Astrocyte (in vitro differentiated cells and primary cell): ENCODE results near the gene PIK3C2G. TPM values are rescaled to one million over a fixed set of nuclear protein-coding genes. Genes with fewer than 3 reads are reported as not detected.

Experiments used
- DNase-seq: peaks from one replicate; pipeline ENCODE4 v3.0.0-alpha.2; 2010; ENCODE audit warnings: low read depth
- FAIRE-seq: peaks from 2 replicates; lab custom pipeline; 2011; peaks lifted over from hg19 to GRCh38; lab: Jason Lieb, UNC
- H2AFZ ChIP-seq: 2 replicates; pipeline ENCODE4 v1.6.0; 2012; ENCODE audit warnings: low read depth, low read length, inconsistent platforms
- H3K27ac ChIP-seq: 2 replicates; pipeline ENCODE4 v1.5.1; 2011; ENCODE audit warnings: low read depth, low read length, inconsistent platforms
- H3K27me3 ChIP-seq: 2 replicates; pipeline ENCODE4 v1.6.0; 2011; ENCODE audit warnings: low read length, inconsistent platforms; ENCODE audit not compliant: insufficient read depth
- H3K36me3 ChIP-seq: 2 replicates; pipeline ENCODE4 v1.5.1; 2011; ENCODE audit warnings: low read length, inconsistent platforms; ENCODE audit not compliant: insufficient read depth
- H3K4me1 ChIP-seq: 2 replicates; pipeline ENCODE4 v1.5.1; 2011; ENCODE audit warnings: low read length, inconsistent platforms; ENCODE audit not compliant: insufficient read depth
- H3K4me2 ChIP-seq: 2 replicates; pipeline ENCODE4 v1.6.0; 2012; ENCODE audit warnings: low read length, inconsistent platforms
- H3K4me3 ChIP-seq: 2 replicates; pipeline ENCODE4 v1.5.1; 2011; ENCODE audit warnings: low read depth, mild to moderate bottlenecking, low read length, inconsistent platforms; ENCODE audit not compliant: insufficient read depth
- H3K79me2 ChIP-seq: 2 replicates; pipeline ENCODE4 v1.6.0; 2012; ENCODE audit warnings: mild to moderate bottlenecking, low read length, inconsistent platforms; ENCODE audit not compliant: insufficient read depth
- H3K9ac ChIP-seq: 2 replicates; pipeline ENCODE4 v1.6.0; 2012; ENCODE audit warnings: mild to moderate bottlenecking, low read length, inconsistent platforms
- H3K9me3 ChIP-seq: 2 replicates; pipeline ENCODE4 v1.5.1; 2012; ENCODE audit warnings: low read depth, mild to moderate bottlenecking, low read length, inconsistent platforms; ENCODE audit not compliant: insufficient read depth
- H4K20me1 ChIP-seq: 2 replicates; pipeline ENCODE4 v1.6.0; 2012; ENCODE audit warnings: low read length, inconsistent platforms; ENCODE audit not compliant: insufficient read depth
- H3K27ac Mint-ChIP-seq: one replicate; pipeline ENCODE4 v1.8.0; 2021; ENCODE audit warnings: mild to moderate bottlenecking, mixed read lengths; ENCODE audit not compliant: unreplicated experiment
- H3K27me3 Mint-ChIP-seq: one replicate; pipeline ENCODE4 v1.8.0; 2021; ENCODE audit warnings: low read depth, mixed read lengths; ENCODE audit not compliant: unreplicated experiment
- H3K36me3 Mint-ChIP-seq: one replicate; pipeline ENCODE4 v1.8.0; 2021; ENCODE audit warnings: low read depth, mixed read lengths; ENCODE audit not compliant: unreplicated experiment
- H3K4me1 Mint-ChIP-seq: one replicate; pipeline ENCODE4 v1.8.0; 2021; ENCODE audit warnings: low read depth, mixed read lengths; ENCODE audit not compliant: unreplicated experiment
- H3K4me3 Mint-ChIP-seq: one replicate; pipeline ENCODE4 v1.8.0; 2021; ENCODE audit warnings: mild to moderate bottlenecking, moderate library complexity, mixed read lengths; ENCODE audit not compliant: unreplicated experiment
- H3K9me3 Mint-ChIP-seq: one replicate; pipeline ENCODE4 v1.8.0; 2021; ENCODE audit warnings: mild to moderate bottlenecking, mixed read lengths; ENCODE audit not compliant: unreplicated experiment
- CTCF ChIP-seq: IDR thresholded peaks from 2 replicates; pipeline ENCODE4 v1.5.1; 2011; ENCODE audit warnings: low read depth, mild to moderate bottlenecking, inconsistent platforms, low read length, moderate library complexity; ENCODE audit not compliant: insufficient read depth
- EZH2 ChIP-seq: IDR thresholded peaks from 2 replicates; pipeline ENCODE4 v1.6.1; 2012; ENCODE audit warnings: mild to moderate bottlenecking, low read length, inconsistent platforms; ENCODE audit not compliant: insufficient read depth
- total RNA-seq: library from RNA; stranded (reverse); gene quantifications from 2 replicates; pipeline ENCODE4 v1.2.1, GENCODE V29; 2021

Gene PIK3C2G
- total RNA-seq, 1 donor from 2014 or later = 0.05 TPM

- TF ChIP-seq CTCF (no peak), EZH2 (no peak)
- Mint-ChIP-seq H3K36me3 (no peaks in the 10 kb centered on the region), H3K4me3 (no peak overlapping the region), H3K4me1 (peaks cover 11% of the 10 kb centered on the region), H3K27ac (no peak overlapping the region), H3K9me3 (no peaks in the 10 kb centered on the region), H3K27me3 (no peaks in the 10 kb centered on the region)
- Histone ChIP-seq H4K20me1 (no peaks in the 10 kb centered on the region), H2AFZ (no peak overlapping the region), H3K4me2 (no peak overlapping the region), H3K36me3 (no peaks in the 10 kb centered on the region), H3K4me3 (no peak overlapping the region), H3K79me2 (no peaks in the 10 kb centered on the region), H3K27me3 (no peaks in the 10 kb centered on the region), H3K9me3 (no peaks in the 10 kb centered on the region), H3K9ac (no peak overlapping the region), H3K4me1 (no peaks in the 10 kb centered on the region), H3K27ac (no peak overlapping the region)
- no peak for FAIRE-seq
- DNase-seq = no peak
Observed at GRCh38 chr12:18427520-18427919, 166.2 kb downstream of the PIK3C2G start.

DNA sequence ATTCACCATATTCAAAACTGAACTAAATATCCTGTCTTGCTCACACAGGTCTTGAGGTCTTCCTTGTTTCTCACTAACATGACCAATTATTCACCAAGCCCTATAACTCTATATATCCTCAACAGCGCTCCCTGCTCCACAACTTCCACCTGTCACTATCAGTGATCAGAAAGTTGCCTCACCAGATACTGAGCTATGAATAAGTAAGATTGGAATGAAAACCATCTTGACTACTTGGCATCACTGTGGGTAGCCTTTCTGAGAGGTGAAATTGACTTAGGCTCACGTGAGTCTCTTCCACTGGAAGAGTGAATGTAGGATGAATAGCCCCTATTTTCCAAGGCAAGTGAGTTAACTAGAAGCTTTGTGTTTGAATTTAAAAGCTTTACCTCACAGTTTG is 167.1 kb downstream of the PIK3C2G start:
- no peaks in the 10 kb centered on the region for H3K79me2 ChIP-seq
- H3K27ac ChIP-seq = no peak overlapping the region
- no peaks in the 10 kb centered on the region for H4K20me1 ChIP-seq
- no peak overlapping the region for H3K4me2 ChIP-seq
- Mint-ChIP-seq H3K9me3 (no peaks in the 10 kb centered on the region), H3K4me1 (peaks cover 7% of the 10 kb centered on the region), H3K4me3 (no peak overlapping the region), H3K36me3 (no peaks in the 10 kb centered on the region), H3K27me3 (no peaks in the 10 kb centered on the region), H3K27ac (no peak overlapping the region)
- peak; percentile 11 for DNase-seq
- no peak for TF ChIP-seq EZH2
- TF ChIP-seq CTCF = no peak
- no peaks in the 10 kb centered on the region for H3K9me3 ChIP-seq
- no peak overlapping the region for H3K9ac ChIP-seq
- no peaks in the 10 kb centered on the region for H3K4me1 ChIP-seq
- no peak overlapping the region for H2AFZ ChIP-seq
- FAIRE-seq = no peak
- no peaks in the 10 kb centered on the region for H3K27me3 ChIP-seq
- no peaks in the 10 kb centered on the region for H3K36me3 ChIP-seq
- no peak overlapping the region for H3K4me3 ChIP-seq

DNA sequence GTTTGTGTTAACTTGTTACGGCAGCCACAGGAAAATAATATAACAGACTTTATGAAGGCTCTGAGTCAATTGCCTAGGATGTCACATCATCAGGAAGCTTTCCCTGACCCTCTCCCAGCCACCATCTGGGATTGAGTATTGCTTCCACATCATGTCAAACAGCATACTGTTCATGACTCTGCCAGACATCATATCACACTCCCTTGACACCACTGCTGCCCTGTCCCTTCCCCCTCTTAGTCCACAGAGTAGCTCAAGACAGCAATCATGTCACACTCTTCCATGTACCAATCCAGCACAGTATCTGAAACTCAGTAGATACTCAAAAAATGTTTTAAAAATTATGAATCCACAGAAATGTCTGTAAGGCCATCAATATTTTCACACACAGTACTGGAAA is 168.0 kb downstream of the PIK3C2G start:
- H3K27ac Mint-ChIP-seq = no peak overlapping the region
- no peak for DNase-seq

More for the DNA sequence above, 168.0 kb downstream of the PIK3C2G start:
- Histone ChIP-seq H3K27ac (no peak overlapping the region), H3K4me2 (no peak overlapping the region), H2AFZ (no peak overlapping the region), H3K4me3 (no peak overlapping the region), H3K79me2 (no peaks in the 10 kb centered on the region), H3K4me1 (no peaks in the 10 kb centered on the region), H3K9ac (no peak overlapping the region), H3K27me3 (no peaks in the 10 kb centered on the region), H3K36me3 (no peaks in the 10 kb centered on the region), H4K20me1 (no peaks in the 10 kb centered on the region), H3K9me3 (no peaks in the 10 kb centered on the region)
- Mint-ChIP-seq H3K36me3 (no peaks in the 10 kb centered on the region), H3K4me1 (peaks cover 7% of the 10 kb centered on the region), H3K27me3 (no peaks in the 10 kb centered on the region), H3K4me3 (no peak overlapping the region), H3K9me3 (no peaks in the 10 kb centered on the region)
- TF ChIP-seq EZH2 (no peak), CTCF (no peak)
- FAIRE-seq = no peak
